NT2/D1 (cell line): ENCODE data around the gene CYP46A1.

ENCODE experiments used
- DNase-seq: peaks from one replicate; pipeline ENCODE4 v3.0.0-alpha.2; 2011; ENCODE audit warnings: low read depth, low spot score
- H3K27me3 ChIP-seq: 2 replicates; pipeline ENCODE4 v1.6.0; 2011; ENCODE audit warnings: mild to moderate bottlenecking; ENCODE audit not compliant: insufficient read length, insufficient read depth
- H3K36me3 ChIP-seq: 2 replicates; pipeline ENCODE4 v1.6.1; 2011; ENCODE audit warnings: mild to moderate bottlenecking, low read length, mixed read lengths; ENCODE audit not compliant: insufficient read depth, insufficient read length
- H3K4me1 ChIP-seq: 2 replicates; pipeline ENCODE4 v1.5.1; 2011; ENCODE audit not compliant: insufficient read depth, insufficient read length
- H3K4me3 ChIP-seq: 2 replicates; pipeline ENCODE4 v1.5.1; 2011; ENCODE audit warnings: low read depth; ENCODE audit not compliant: insufficient read length
- H3K9ac ChIP-seq: 2 replicates; pipeline ENCODE4 v1.6.0; 2011; ENCODE audit warnings: low read depth; ENCODE audit not compliant: insufficient read length
- H3K9me3 ChIP-seq: 2 replicates; pipeline ENCODE4 v1.5.1; 2011; ENCODE audit warnings: mild to moderate bottlenecking, low read length; ENCODE audit not compliant: insufficient read depth
- SUZ12 ChIP-seq: IDR thresholded peaks from 2 replicates; pipeline ENCODE4 v1.6.1; 2011; ENCODE audit not compliant: insufficient read length, insufficient read depth; ENCODE audit errors: extremely low read depth
- YY1 ChIP-seq: IDR thresholded peaks from 2 replicates; pipeline ENCODE4 v1.6.1; 2011; ENCODE audit not compliant: insufficient read length, insufficient read depth
- ZNF274 ChIP-seq: IDR thresholded peaks from 2 replicates; pipeline ENCODE4 v1.6.1; 2011; ENCODE audit warnings: mild to moderate bottlenecking, low read depth, low read length

CYP46A1 gene

GRCh38 chr14:99686557-99687283 is 2.6 kb downstream of the CYP46A1 start:
- H3K9me3 ChIP-seq, result no peaks in the 10 kb centered on the region
- no peaks in the 10 kb centered on the region for H3K27me3 ChIP-seq
- DNase-seq, result no peak
- H3K9ac ChIP-seq, result no peak overlapping the region
- no peak overlapping the region for H3K4me3 ChIP-seq
- TF ChIP-seq ZNF274 (no peak), YY1 (no peak), SUZ12 (no peak)
- H3K4me1 ChIP-seq, result no peaks in the 10 kb centered on the region
- H3K36me3 ChIP-seq, result no peaks in the 10 kb centered on the region

- DNase-seq, result no peak
- TF ChIP-seq SUZ12, result no peak
- no peak for TF ChIP-seq YY1
- no peak for TF ChIP-seq ZNF274
- Histone ChIP-seq H3K9me3 (no peaks in the 10 kb centered on the region), H3K4me3 (no peak overlapping the region), H3K36me3 (no peaks in the 10 kb centered on the region), H3K27me3 (no peaks in the 10 kb centered on the region), H3K9ac (no peak overlapping the region), H3K4me1 (no peaks in the 10 kb centered on the region)
Measured at GRCh38 chr14:99687284-99688209, 3.4 kb downstream of the CYP46A1 start.

- Histone ChIP-seq H3K36me3 (no peaks in the 10 kb centered on the region), H3K4me1 (no peaks in the 10 kb centered on the region), H3K4me3 (no peak overlapping the region), H3K9ac (no peak overlapping the region), H3K27me3 (no peaks in the 10 kb centered on the region), H3K9me3 (no peaks in the 10 kb centered on the region)
- no peak for DNase-seq
- no peak for TF ChIP-seq YY1
- no peak for TF ChIP-seq SUZ12
- TF ChIP-seq ZNF274, result no peak
Measured at GRCh38 chr14:99688210-99688581, 4.1 kb downstream of the CYP46A1 start.

GRCh38 chr14:99688629-99689028 is 4.5 kb downstream of the CYP46A1 start:
- H3K9ac ChIP-seq, result no peak overlapping the region
- H3K36me3 ChIP-seq, result no peaks in the 10 kb centered on the region
- TF ChIP-seq YY1, result no peak
- TF ChIP-seq SUZ12, result no peak
- TF ChIP-seq ZNF274, result no peak
- DNase-seq, result no peak
- no peak overlapping the region for H3K4me3 ChIP-seq
- H3K4me1 ChIP-seq, result no peaks in the 10 kb centered on the region
- no peaks in the 10 kb centered on the region for H3K9me3 ChIP-seq
- H3K27me3 ChIP-seq, result no peaks in the 10 kb centered on the region

- TF ChIP-seq SUZ12, result no peak
- no peak for TF ChIP-seq YY1
- TF ChIP-seq ZNF274, result no peak
- Histone ChIP-seq H3K4me3 (no peak overlapping the region), H3K27me3 (no peaks in the 10 kb centered on the region), H3K36me3 (no peaks in the 10 kb centered on the region), H3K9ac (no peak overlapping the region), H3K4me1 (no peaks in the 10 kb centered on the region), H3K9me3 (no peaks in the 10 kb centered on the region)
- DNase-seq, result no peak
Measured at GRCh38 chr14:99689266-99690236, 5.5 kb downstream of the CYP46A1 start.

GRCh38 chr14:99690636-99691035 is 6.5 kb downstream of the CYP46A1 start:
- no peak overlapping the region for H3K9ac ChIP-seq
- no peak overlapping the region for H3K4me3 ChIP-seq
- H3K27me3 ChIP-seq, result no peaks in the 10 kb centered on the region
- no peak for TF ChIP-seq SUZ12
- TF ChIP-seq YY1, result no peak
- TF ChIP-seq ZNF274, result no peak
- DNase-seq, result no peak
- H3K36me3 ChIP-seq, result no peaks in the 10 kb centered on the region
- H3K4me1 ChIP-seq, result no peaks in the 10 kb centered on the region
- no peaks in the 10 kb centered on the region for H3K9me3 ChIP-seq
